ENCODE data around the gene MAPK1IP1L.

The MAPK1IP1L gene

GRCh38 chr14:55098561-55098898, 47.1 kb downstream of the MAPK1IP1L start:
- no peak for DNase-seq

- no peak for DNase-seq
Observed at GRCh38 chr14:55099756-55100155, 48.3 kb downstream of the MAPK1IP1L start.

- DNase-seq, result no peak
Observed at GRCh38 chr14:55101698-55102097, 50.3 kb downstream of the MAPK1IP1L start.

GRCh38 chr14:55102141-55102621, 50.7 kb downstream of the MAPK1IP1L start:
- DNase-seq, result peak; percentile 97

- peak; percentile 54 for DNase-seq
Observed at GRCh38 chr14:55103005-55103640, 51.7 kb downstream of the MAPK1IP1L start.

- peak; percentile 42 for DNase-seq
Observed at GRCh38 chr14:55103971-55104954, 52.8 kb downstream of the MAPK1IP1L start.

- no peak for DNase-seq
Observed at GRCh38 chr14:55105991-55106390, 54.5 kb downstream of the MAPK1IP1L start.

GRCh38 chr14:55107766-55108554, 56.5 kb downstream of the MAPK1IP1L start:
- peak; percentile 12 for DNase-seq

GRCh38 chr14:55109836-55110235, 58.4 kb downstream of the MAPK1IP1L start:
- no peak for DNase-seq

- DNase-seq, result peak; percentile 17
Observed at GRCh38 chr14:55111122-55111708, 59.8 kb downstream of the MAPK1IP1L start.

GRCh38 chr14:55114720-55115119, 63.3 kb downstream of the MAPK1IP1L start:
- no peak for DNase-seq

- no peak for DNase-seq
Observed at GRCh38 chr14:55115460-55115859, 64.0 kb downstream of the MAPK1IP1L start.

GRCh38 chr14:55115861-55116245, 64.4 kb downstream of the MAPK1IP1L start:
- DNase-seq, result no peak

GRCh38 chr14:55116246-55117030, 65.0 kb downstream of the MAPK1IP1L start:
- DNase-seq, result peak; percentile 35

GRCh38 chr14:55117803-55118441, 66.5 kb downstream of the MAPK1IP1L start:
- DNase-seq, result no peak

GRCh38 chr14:55118761-55119160, 67.3 kb downstream of the MAPK1IP1L start:
- no peak for DNase-seq

Data from NCI-H69 (cell line).